Right atrium auricular region (tissue), 2 donors: ENCODE data around the gene ITIH1. TPM values are rescaled to one million over a fixed set of nuclear protein-coding genes. Genes with fewer than 3 reads are reported as not detected.
A peak's percentile ranks its signal among the peaks of the same experiment; 100 is the strongest.
"Not testable (repeated sequence)": the region's sequence is repeated elsewhere in the genome, so short reads cannot be mapped to it uniquely, and the experiment has no call there.

Experiments
- DNase-seq: peaks from one replicate; pipeline ENCODE4 v3.0.0-alpha.2; 2019; ENCODE audit warnings: low spot score
- H3K27ac ChIP-seq, 2 donors: fragments of 200-600 bp; sonication (generic); 1 replicate in 1 of 2; 2 replicates in 1 of 2; pipeline ENCODE4 v1.5.1; 2016 to 2019
- H3K27me3 ChIP-seq, 2 donors: fragments of 200-600 bp; sonication (generic); one replicate each; pipeline versions ENCODE4 v1.5.1 to v1.6.0; 2017 to 2019
- H3K36me3 ChIP-seq: fragments of 200-600 bp; sonication (generic); one replicate; pipeline ENCODE4 v1.5.1; 2016
- H3K4me1 ChIP-seq, 2 donors: fragments of 200-600 bp; sonication (generic); one replicate each; pipeline versions ENCODE4 v1.5.1 to v1.6.0; 2017 to 2019
- H3K4me3 ChIP-seq, 2 donors: fragments of 200-600 bp; sonication (generic); 1 replicate in 1 of 2; 2 replicates in 1 of 2; pipeline ENCODE4 v1.5.1; 2017 to 2019; ENCODE audit warnings: mild to moderate bottlenecking in 1 of 2, moderate library complexity in 1 of 2
- H3K9me3 ChIP-seq, 2 donors: fragments of 200-600 bp; sonication (generic); one replicate each; pipeline ENCODE4 v1.5.1; 2019
- total RNA-seq, 2 donors: library from RNA; depleted of rRNA; stranded (reverse); fragments of >200 nt; gene quantifications; one replicate each; pipeline ENCODE4 v1.1.0, GENCODE V29; 2016
- TF ChIP-seq, protein P1 (sequence below), 2 donors: fragments of 200-600 bp; sonication (generic); IDR thresholded peaks; one replicate each; pipeline ENCODE4 v1.5.1; 2019; ENCODE audit warnings: antibody characterized with exemption in 2 of 2

ITIH1 gene, protein sequence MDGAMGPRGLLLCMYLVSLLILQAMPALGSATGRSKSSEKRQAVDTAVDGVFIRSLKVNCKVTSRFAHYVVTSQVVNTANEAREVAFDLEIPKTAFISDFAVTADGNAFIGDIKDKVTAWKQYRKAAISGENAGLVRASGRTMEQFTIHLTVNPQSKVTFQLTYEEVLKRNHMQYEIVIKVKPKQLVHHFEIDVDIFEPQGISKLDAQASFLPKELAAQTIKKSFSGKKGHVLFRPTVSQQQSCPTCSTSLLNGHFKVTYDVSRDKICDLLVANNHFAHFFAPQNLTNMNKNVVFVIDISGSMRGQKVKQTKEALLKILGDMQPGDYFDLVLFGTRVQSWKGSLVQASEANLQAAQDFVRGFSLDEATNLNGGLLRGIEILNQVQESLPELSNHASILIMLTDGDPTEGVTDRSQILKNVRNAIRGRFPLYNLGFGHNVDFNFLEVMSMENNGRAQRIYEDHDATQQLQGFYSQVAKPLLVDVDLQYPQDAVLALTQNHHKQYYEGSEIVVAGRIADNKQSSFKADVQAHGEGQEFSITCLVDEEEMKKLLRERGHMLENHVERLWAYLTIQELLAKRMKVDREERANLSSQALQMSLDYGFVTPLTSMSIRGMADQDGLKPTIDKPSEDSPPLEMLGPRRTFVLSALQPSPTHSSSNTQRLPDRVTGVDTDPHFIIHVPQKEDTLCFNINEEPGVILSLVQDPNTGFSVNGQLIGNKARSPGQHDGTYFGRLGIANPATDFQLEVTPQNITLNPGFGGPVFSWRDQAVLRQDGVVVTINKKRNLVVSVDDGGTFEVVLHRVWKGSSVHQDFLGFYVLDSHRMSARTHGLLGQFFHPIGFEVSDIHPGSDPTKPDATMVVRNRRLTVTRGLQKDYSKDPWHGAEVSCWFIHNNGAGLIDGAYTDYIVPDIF
- total RNA-seq = not detected

DNA sequence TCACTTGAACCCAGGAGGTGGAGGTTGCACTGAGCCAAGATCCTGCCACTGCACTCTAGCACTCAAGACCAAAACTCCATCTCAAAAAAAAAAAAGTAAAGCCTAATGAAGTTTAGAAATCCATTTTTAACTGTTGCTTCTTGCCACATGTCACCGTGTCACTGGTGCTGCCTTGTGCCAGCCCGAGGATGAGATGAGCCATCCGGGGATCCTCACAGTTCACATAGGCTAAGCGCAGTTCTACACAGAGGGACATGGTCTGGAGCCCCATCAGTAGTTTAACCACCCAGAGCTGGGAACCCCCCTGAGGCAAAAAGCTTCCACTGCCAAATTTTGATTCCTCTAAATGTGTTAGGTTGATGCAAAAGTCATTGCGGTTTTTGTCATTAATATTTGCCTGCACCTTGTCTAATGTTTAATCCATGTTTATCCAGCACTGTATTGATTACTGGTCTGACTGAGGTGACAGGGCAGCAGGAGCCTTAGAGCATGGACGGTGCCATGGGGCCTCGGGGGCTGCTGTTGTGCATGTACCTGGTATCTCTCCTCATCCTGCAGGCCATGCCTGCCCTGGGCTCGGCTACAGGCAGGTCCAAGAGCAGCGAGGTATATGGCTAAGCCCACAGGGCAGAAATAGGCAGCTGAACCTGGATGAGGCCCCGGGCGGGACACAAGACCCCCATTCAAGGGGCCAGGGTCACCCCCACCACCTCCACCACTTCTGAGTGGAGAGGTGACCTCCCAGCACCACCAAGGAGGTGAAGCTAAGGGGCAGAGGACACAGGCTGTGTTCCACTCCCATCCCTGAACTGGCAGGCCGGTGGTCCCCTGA is at the start of gene ITIH1:
Gene ITIH1 (plus strand): TSS at position 473 of the 832 bp plus-strand sequence. CDS start 17 bp downstream, at position 490.
- TF ChIP-seq, protein P1, sequence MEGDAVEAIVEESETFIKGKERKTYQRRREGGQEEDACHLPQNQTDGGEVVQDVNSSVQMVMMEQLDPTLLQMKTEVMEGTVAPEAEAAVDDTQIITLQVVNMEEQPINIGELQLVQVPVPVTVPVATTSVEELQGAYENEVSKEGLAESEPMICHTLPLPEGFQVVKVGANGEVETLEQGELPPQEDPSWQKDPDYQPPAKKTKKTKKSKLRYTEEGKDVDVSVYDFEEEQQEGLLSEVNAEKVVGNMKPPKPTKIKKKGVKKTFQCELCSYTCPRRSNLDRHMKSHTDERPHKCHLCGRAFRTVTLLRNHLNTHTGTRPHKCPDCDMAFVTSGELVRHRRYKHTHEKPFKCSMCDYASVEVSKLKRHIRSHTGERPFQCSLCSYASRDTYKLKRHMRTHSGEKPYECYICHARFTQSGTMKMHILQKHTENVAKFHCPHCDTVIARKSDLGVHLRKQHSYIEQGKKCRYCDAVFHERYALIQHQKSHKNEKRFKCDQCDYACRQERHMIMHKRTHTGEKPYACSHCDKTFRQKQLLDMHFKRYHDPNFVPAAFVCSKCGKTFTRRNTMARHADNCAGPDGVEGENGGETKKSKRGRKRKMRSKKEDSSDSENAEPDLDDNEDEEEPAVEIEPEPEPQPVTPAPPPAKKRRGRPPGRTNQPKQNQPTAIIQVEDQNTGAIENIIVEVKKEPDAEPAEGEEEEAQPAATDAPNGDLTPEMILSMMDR (IDR thresholded peaks at IDR 0.05) = no peak

DNA sequence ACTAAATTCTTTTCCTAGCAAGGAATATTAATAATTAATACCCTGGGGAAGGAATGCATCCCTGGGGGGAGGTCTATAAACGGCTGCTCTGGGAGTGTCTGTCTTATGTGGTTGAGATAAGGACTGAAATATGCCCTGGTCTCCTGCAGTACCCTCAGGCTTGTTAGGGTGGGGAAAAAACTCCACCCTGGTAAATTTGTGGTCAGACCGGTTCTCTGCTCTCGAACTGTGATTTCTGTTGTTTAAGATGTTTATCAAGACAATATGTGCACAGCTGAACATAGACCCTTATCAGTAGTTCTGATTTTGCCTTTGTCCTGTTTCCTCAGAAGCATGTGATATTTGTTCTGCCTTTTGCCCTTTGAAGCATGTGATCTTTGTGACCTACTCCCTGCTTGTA is 48.6 kb upstream of the ITIH1 start:
- H3K27ac ChIP-seq, H3K4me3 ChIP-seq, H3K4me1 ChIP-seq, H3K27me3 ChIP-seq, DNase-seq: not testable (repeated sequence)
- peaks cover 20% of the 10 kb centered on the region for H3K36me3 ChIP-seq
- peaks cover 0 to 10% of the 10 kb centered on the region in 2 donors for H3K9me3 ChIP-seq

More for the DNA sequence above, at the start of gene ITIH1:
- Histone ChIP-seq H3K27ac (no peak within 1 kb of the TSS), H3K27me3 (no peaks in the 10 kb centered on the region), H3K9me3 (no peaks in the 10 kb centered on the region), H3K4me1 (no peaks in the 10 kb centered on the region), H3K4me3 (no peak within 1 kb of the TSS), H3K36me3 (no peaks in the 10 kb centered on the region)
- peak; percentile 50 for DNase-seq

DNA sequence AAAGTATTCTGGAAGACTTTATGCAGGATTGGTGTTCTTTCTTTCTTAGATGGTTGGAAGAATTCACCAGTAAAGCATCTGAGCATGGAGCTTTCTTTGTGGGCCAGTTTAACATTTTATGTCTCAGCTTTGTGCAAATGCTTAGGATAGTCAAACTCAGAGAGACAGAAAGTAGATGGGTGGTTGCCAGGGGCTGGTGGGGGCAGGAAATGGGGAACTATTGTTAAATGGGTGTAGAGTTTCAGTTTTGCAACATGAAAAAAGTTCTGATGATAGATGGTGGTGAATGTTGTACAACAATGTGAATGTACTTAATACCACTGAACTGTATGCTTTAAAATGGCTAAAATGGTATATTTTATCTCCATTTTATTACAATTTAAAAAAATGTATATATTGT is 46.7 kb upstream of the ITIH1 start:
- TF ChIP-seq, protein P1 (IDR thresholded peaks at IDR 0.05) = no peak
- Histone ChIP-seq H3K36me3 (peaks cover 38% of the 10 kb centered on the region), H3K4me3 (no peak overlapping the region), H3K27ac (no peak overlapping the region), H3K27me3 (no peaks in the 10 kb centered on the region), H3K9me3 (peaks cover 0 to 10% of the 10 kb centered on the region in 2 donors), H3K4me1 (no peaks in the 10 kb centered on the region)
- DNase-seq = no peak

DNA sequence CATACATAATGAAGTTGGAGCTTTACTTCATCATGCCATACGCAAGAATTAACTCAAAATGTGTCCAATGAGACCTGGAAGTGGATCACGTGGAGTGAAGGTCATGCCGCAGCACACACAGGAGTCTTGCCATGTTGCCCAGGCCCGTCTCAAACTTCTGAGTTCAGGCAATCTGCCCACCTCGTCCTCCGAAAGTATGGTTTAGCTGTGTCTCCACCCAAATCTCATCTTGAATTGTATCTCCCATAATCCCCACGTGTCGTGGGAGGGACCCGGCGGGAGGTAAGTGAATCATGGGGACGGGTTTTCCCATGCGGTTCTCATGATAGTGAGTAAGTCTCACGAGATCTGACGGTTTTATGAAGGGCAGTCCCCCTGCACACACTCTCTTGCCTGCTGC is 45.8 kb upstream of the ITIH1 start:
- peaks cover 0 to 10% of the 10 kb centered on the region in 2 donors for H3K9me3 ChIP-seq
- H3K4me3 ChIP-seq = no peak overlapping the region
- H3K4me1 ChIP-seq = no peaks in the 10 kb centered on the region
- no peak for DNase-seq
- TF ChIP-seq, protein P1 (IDR thresholded peaks at IDR 0.05) = no peak
- no peak overlapping the region for H3K27ac ChIP-seq
- H3K27me3 ChIP-seq = no peaks in the 10 kb centered on the region
- peaks cover 42% of the 10 kb centered on the region for H3K36me3 ChIP-seq

DNA sequence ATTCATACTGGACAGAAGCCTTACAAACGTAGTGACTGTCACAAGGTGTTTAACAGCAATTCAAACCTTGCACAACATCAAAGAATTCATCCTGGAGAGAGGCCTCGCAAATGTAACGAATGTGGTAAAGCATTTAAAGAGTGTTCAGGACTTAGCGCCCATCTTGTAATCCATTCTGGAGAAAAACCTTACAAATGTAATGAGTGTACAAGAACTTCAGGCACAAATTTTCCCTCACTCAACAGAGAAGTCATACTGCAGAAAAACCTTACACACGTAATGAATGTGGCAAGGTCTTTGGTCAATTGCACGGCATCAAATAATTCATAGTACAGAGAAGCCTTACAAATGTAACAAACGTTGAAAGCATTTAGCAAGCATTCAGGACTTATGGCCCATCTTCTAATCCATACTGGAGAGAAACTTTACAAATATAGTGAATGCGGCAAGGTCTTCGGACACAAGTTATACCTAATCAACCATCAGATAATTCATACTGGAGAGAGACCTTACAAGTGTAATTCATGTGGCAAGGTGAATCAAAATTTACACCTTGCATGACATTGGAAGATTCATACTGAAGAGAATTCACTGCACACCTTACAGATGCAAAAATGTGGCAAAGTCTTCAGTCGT is 44.0 kb upstream of the ITIH1 start:
- Histone ChIP-seq H3K9me3 (peaks cover 0 to 10% of the 10 kb centered on the region in 2 donors), H3K4me3 (no peak overlapping the region), H3K27ac (no peak overlapping the region), H3K36me3 (peaks cover 59% of the 10 kb centered on the region), H3K27me3 (no peaks in the 10 kb centered on the region), H3K4me1 (no peaks in the 10 kb centered on the region)
- TF ChIP-seq, protein P1 (IDR thresholded peaks at IDR 0.05) = no peak
- no peak for DNase-seq
